CD4-positive, alpha-beta T cell (primary cell): ENCODE data around the gene SAYSD1. TPM values are rescaled to one million over a fixed set of nuclear protein-coding genes. Genes with fewer than 3 reads are reported as not detected.

Experiments
- ATAC-seq: fragments of 200-7000 bp; cut with Tn5 transposase; one replicate; pipeline ENCODE4 v1.10.0; 2022; ENCODE audit warnings: mild to moderate bottlenecking; ENCODE audit not compliant: poor library complexity
- CTCF ChIA-PET: fragments of 350-600 bp; sonication (Branson Sonifier 250); formaldehyde crosslinking; loops from one replicate; lab custom pipeline; 2021; ENCODE audit warnings: antibody characterized with exemption, inconsistent platforms; lab: Charles Lee
- POLR2A ChIA-PET: fragments of 350-600 bp; sonication (Branson Sonifier 250); formaldehyde crosslinking; loops from one replicate; lab custom pipeline; 2021; ENCODE audit warnings: antibody characterized with exemption, inconsistent platforms; lab: Charles Lee
- DNase-seq, 14 experiments: peaks; one replicate each; pipeline ENCODE4 v3.0.0-alpha.2; 2013 to 2020; ENCODE audit warnings: mixed read lengths in 2 of 14
- H3K27ac ChIP-seq, 2 donors: one replicate each; pipeline versions ENCODE4 v1.5.1 to v1.7.0; 2013; ENCODE audit warnings: low read length in 2 of 2, low read depth in 1 of 2, mild to moderate bottlenecking in 1 of 2
- H3K27me3 ChIP-seq, 2 experiments: 1 replicate in 1 of 2; 2 replicates in 1 of 2; pipeline versions ENCODE4 v1.6.1 to v1.7.0; 2013; ENCODE audit warnings: low read length in 2 of 2, control low read depth in 1 of 2, mild to moderate bottlenecking in 1 of 2, moderate library complexity in 1 of 2; ENCODE audit not compliant: insufficient read depth in 2 of 2, control insufficient read depth in 1 of 2
- H3K36me3 ChIP-seq: one replicate; pipeline ENCODE4 v1.6.1; 2013; ENCODE audit warnings: low read length, control low read depth; ENCODE audit not compliant: insufficient read depth
- H3K4me1 ChIP-seq: one replicate; pipeline ENCODE4 v1.6.1; 2013; ENCODE audit warnings: low read length, control low read depth; ENCODE audit not compliant: insufficient read depth
- H3K4me3 ChIP-seq: one replicate; pipeline ENCODE4 v1.5.1; 2013; ENCODE audit warnings: mild to moderate bottlenecking, low read length, moderate library complexity
- H3K9me3 ChIP-seq, 2 experiments: 1 replicate in 1 of 2; 2 replicates in 1 of 2; pipeline versions ENCODE4 v1.6.1 to v1.7.0; 2013; ENCODE audit warnings: low read length in 2 of 2, mild to moderate bottlenecking in 2 of 2, control low read depth in 1 of 2, moderate library complexity in 1 of 2; ENCODE audit not compliant: control insufficient read depth in 1 of 2, insufficient read depth in 1 of 2
- H3K27ac Mint-ChIP-seq: one replicate; pipeline ENCODE4 v1.8.0; 2020; ENCODE audit warnings: mixed read lengths
- H3K27me3 Mint-ChIP-seq: one replicate; pipeline ENCODE4 v1.8.0; 2021; ENCODE audit warnings: mixed read lengths
- H3K36me3 Mint-ChIP-seq: one replicate; pipeline ENCODE4 v1.8.0; 2021; ENCODE audit warnings: low read depth, mixed read lengths
- H3K4me1 Mint-ChIP-seq: one replicate; pipeline ENCODE4 v1.8.0; 2021; ENCODE audit warnings: low read depth, mixed read lengths
- H3K4me3 Mint-ChIP-seq: one replicate; pipeline ENCODE4 v1.8.0; 2020; ENCODE audit warnings: mild to moderate bottlenecking, mixed read lengths
- H3K9me3 Mint-ChIP-seq: one replicate; pipeline ENCODE4 v1.8.0; 2020; ENCODE audit warnings: mixed read lengths
- CTCF ChIP-seq: fragments of 200-600 bp; IDR thresholded peaks from one replicate; pipeline ENCODE4 v1.8.0; 2022; ENCODE audit warnings: antibody characterized with exemption, mild to moderate bottlenecking
- intact Hi-C, 2 experiments: fragments of 100-400 bp; cut with DNase I in 1 of 2; cut with micrococcal nuclease in 1 of 2; formaldehyde crosslinking; loops; one replicate each; pipeline versions ENCODE4 v1.15.1 to v1.9.0; 2023 to 2025; cut with DNase I, micrococcal nuclease
- total RNA-seq, 174 experiments: library from RNA in 2 of 174; stranded (reverse) in 2 of 174; gene quantifications; one replicate each; pipeline ENCODE4 v1.2.3 and lab custom pipeline; 2021 to 2026

SAYSD1 gene
- total RNA-seq, 2 experiments from 2014 or later = 18.7 to 21.3 TPM

- Histone ChIP-seq H3K4me1 (no peaks in the 10 kb centered on the region), H3K9me3 (no peaks in the 10 kb centered on the region), H3K4me3 (no peak overlapping the region), H3K36me3 (no peaks in the 10 kb centered on the region), H3K27me3 (no peaks in the 10 kb centered on the region), H3K27ac (no peak overlapping the region)
- H3K27ac Mint-ChIP-seq = no peak overlapping the region
- peaks cover 13% of the 10 kb centered on the region for H3K27me3 Mint-ChIP-seq
- H3K9me3 Mint-ChIP-seq = no peaks in the 10 kb centered on the region
- intact Hi-C loops = no loop called here
- no peaks in the 10 kb centered on the region for H3K4me1 Mint-ChIP-seq
- H3K4me3 Mint-ChIP-seq = no peak overlapping the region
- no peak for DNase-seq
- ChIA-PET CTCF (no interaction called here), POLR2A (no interaction called here)
- no peak for TF ChIP-seq CTCF
- no peak for ATAC-seq
- H3K36me3 Mint-ChIP-seq = no peaks in the 10 kb centered on the region
Observed at GRCh38 chr6:39057251-39058155, 57.5 kb downstream of the SAYSD1 start.

DNA sequence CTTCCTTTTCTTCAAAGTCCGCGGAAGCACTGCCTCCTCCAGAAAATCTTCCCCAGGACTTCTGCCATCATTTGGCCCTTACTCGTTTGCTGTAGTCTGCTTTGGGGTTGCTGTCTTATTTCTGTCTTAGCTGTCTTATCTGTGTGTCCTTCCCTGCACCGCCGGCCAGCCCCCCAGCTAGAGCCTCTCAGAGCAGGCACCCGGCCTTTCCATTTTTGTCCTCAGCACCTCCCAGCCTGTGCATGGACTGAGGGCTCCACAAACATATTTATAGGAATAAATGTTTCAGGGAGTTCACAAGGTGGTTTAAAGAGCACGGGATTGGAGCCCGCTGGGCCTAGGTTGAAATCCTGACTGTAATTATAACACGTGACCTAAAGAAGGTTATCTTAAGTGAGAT is 58.3 kb downstream of the SAYSD1 start:
- Mint-ChIP-seq H3K27ac (no peak overlapping the region), H3K4me1 (peaks cover 4% of the 10 kb centered on the region), H3K27me3 (peaks cover 17% of the 10 kb centered on the region), H3K4me3 (no peak overlapping the region), H3K9me3 (no peaks in the 10 kb centered on the region), H3K36me3 (no peaks in the 10 kb centered on the region)
- Histone ChIP-seq H3K36me3 (no peaks in the 10 kb centered on the region), H3K27ac (no peak overlapping the region), H3K4me3 (no peak overlapping the region), H3K4me1 (peaks cover 1% of the 10 kb centered on the region), H3K9me3 (no peaks in the 10 kb centered on the region), H3K27me3 (no peaks in the 10 kb centered on the region)
- TF ChIP-seq CTCF = no peak
- DNase-seq (no peak), ATAC-seq (no peak)
- POLR2A ChIA-PET = no interaction called here
- intact Hi-C loops = no loop called here
- CTCF ChIA-PET = no interaction called here

- intact Hi-C loops = no loop called here
- no peak for TF ChIP-seq CTCF
- POLR2A ChIA-PET = no interaction called here
- no peaks in the 10 kb centered on the region for H3K36me3 Mint-ChIP-seq
- no peak for ATAC-seq
- peaks cover 20% of the 10 kb centered on the region for H3K27me3 Mint-ChIP-seq
- H3K9me3 ChIP-seq = no peaks in the 10 kb centered on the region
- no peak overlapping the region for H3K4me3 Mint-ChIP-seq
- no peaks in the 10 kb centered on the region for H3K27me3 ChIP-seq
- H3K4me1 Mint-ChIP-seq = peaks cover 9% of the 10 kb centered on the region
- no peaks in the 10 kb centered on the region for H3K36me3 ChIP-seq
- H3K4me3 ChIP-seq = no peak overlapping the region
- H3K4me1 ChIP-seq = peaks cover 6% of the 10 kb centered on the region
- no peaks in the 10 kb centered on the region for H3K9me3 Mint-ChIP-seq
- DNase-seq = no peak
- H3K27ac Mint-ChIP-seq = no peak overlapping the region
- CTCF ChIA-PET = no interaction called here
- no peak overlapping the region for H3K27ac ChIP-seq
Observed at GRCh38 chr6:39056191-39056590, 58.8 kb downstream of the SAYSD1 start.
